Upper lobe of left lung (tissue), 4 donors: Measurements from ENCODE around the gene GPATCH8.

Experiments used
- CTCF ChIP-seq, 6 experiments: fragments of 450-650 bp in 4 of 6; fragments of 200-600 bp in 2 of 6; sonication (generic) in 2 of 6; IDR thresholded peaks; one replicate each; pipeline ENCODE4 v1.5.1; 2016 to 2019; ENCODE audit warnings: antibody characterized with exemption in 6 of 6
- EP300 ChIP-seq, 4 donors: sonication (generic); formaldehyde crosslinking; IDR thresholded peaks; one replicate each; pipeline ENCODE4 v1.5.1; 2017; ENCODE audit warnings: antibody characterized with exemption in 4 of 4, control low read depth in 2 of 4
- POLR2A ChIP-seq, 4 donors: fragments of 450-650 bp; IDR thresholded peaks; one replicate each; pipeline ENCODE4 v1.5.1; 2016 to 2017; ENCODE audit warnings: antibody characterized with exemption in 4 of 4, mild to moderate bottlenecking in 2 of 4
- POLR2AphosphoS5 ChIP-seq, 2 donors: sonication (generic); formaldehyde crosslinking; IDR thresholded peaks; one replicate each; pipeline ENCODE4 v1.5.1; 2017; ENCODE audit warnings: antibody characterized with exemption in 2 of 2

- no peak for TF ChIP-seq POLR2AphosphoS5 (IDR thresholded peaks at IDR 0.05)
- no peak for TF ChIP-seq CTCF (IDR thresholded peaks at IDR 0.05)
- TF ChIP-seq POLR2A (IDR thresholded peaks at IDR 0.05), result no peak
- no peak for TF ChIP-seq EP300 (IDR thresholded peaks at IDR 0.05)
These were observed 113.9 kb downstream of the GPATCH8 start, which contains the start of gene ITGA2B for GRCh38 chr17:44389281-44389680.
